ENCODE results near the gene ZGRF1.

GRCh38 chr4:112515198-112516065 lies 121.3 kb downstream of the ZGRF1 start:
- TF ChIP-seq, protein P1, sequence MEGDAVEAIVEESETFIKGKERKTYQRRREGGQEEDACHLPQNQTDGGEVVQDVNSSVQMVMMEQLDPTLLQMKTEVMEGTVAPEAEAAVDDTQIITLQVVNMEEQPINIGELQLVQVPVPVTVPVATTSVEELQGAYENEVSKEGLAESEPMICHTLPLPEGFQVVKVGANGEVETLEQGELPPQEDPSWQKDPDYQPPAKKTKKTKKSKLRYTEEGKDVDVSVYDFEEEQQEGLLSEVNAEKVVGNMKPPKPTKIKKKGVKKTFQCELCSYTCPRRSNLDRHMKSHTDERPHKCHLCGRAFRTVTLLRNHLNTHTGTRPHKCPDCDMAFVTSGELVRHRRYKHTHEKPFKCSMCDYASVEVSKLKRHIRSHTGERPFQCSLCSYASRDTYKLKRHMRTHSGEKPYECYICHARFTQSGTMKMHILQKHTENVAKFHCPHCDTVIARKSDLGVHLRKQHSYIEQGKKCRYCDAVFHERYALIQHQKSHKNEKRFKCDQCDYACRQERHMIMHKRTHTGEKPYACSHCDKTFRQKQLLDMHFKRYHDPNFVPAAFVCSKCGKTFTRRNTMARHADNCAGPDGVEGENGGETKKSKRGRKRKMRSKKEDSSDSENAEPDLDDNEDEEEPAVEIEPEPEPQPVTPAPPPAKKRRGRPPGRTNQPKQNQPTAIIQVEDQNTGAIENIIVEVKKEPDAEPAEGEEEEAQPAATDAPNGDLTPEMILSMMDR (IDR thresholded peaks at IDR 0.05 in 4 of 5, conservative IDR thresholded peaks at IDR 0.05 in 1 of 5) = no peak
- TF ChIP-seq POLR2A (IDR thresholded peaks at IDR 0.05) = no peak
